Neural cell (in vitro differentiated cells): Measurements from ENCODE around the gene RAPGEF5. TPM values are rescaled to one million over a fixed set of nuclear protein-coding genes. Genes with fewer than 3 reads are reported as not detected.

Experiments
- H2AFZ ChIP-seq: fragments of 200-600, 300-800 bp; sonication (generic), shearing (Covaris generic); 2 replicates; pipeline ENCODE4 v1.6.0; 2014; ENCODE audit warnings: low read depth, mild to moderate bottlenecking, antibody characterized with exemption, low read length, moderate library complexity
- H3F3A ChIP-seq: fragments of 200-600 bp; shearing (Covaris generic); 2 replicates; pipeline ENCODE4 v1.6.1; 2016; ENCODE audit warnings: mild to moderate bottlenecking, moderate library complexity, mixed read lengths, antibody characterized with exemption, low read length; ENCODE audit not compliant: insufficient read depth, poor library complexity, severe bottlenecking
- H3K27ac ChIP-seq: fragments of 200-600, 300-800 bp; sonication (generic), shearing (Covaris generic); 2 replicates; pipeline ENCODE4 v1.5.1; 2014; ENCODE audit warnings: mild to moderate bottlenecking, low read length, moderate library complexity
- H3K27me3 ChIP-seq: fragments of 300-800, 200-600 bp; sonication (generic), shearing (Covaris generic); 2 replicates; pipeline ENCODE4 v1.6.0; 2014; ENCODE audit warnings: mild to moderate bottlenecking, low read depth, low read length, moderate library complexity; ENCODE audit not compliant: insufficient read depth
- H3K36me3 ChIP-seq: fragments of 300-800, 200-600 bp; sonication (generic), shearing (Covaris generic); 2 replicates; pipeline ENCODE4 v1.5.1; 2014; ENCODE audit warnings: mild to moderate bottlenecking, antibody characterized with exemption, low read length, moderate library complexity; ENCODE audit not compliant: insufficient read depth
- H3K4me2 ChIP-seq: fragments of 300-800, 200-600 bp; sonication (generic), shearing (Covaris generic); 2 replicates; pipeline ENCODE4 v1.6.0; 2014; ENCODE audit warnings: mild to moderate bottlenecking, low read length
- H3K4me3 ChIP-seq: fragments of 300-800, 200-600 bp; sonication (generic), shearing (Covaris generic); 2 replicates; pipeline ENCODE4 v1.5.1; 2014; ENCODE audit warnings: mild to moderate bottlenecking, low read length, moderate library complexity
- H3K79me2 ChIP-seq: fragments of 200-600 bp; shearing (Covaris generic); replicated peaks from 2 replicates; pipeline ENCODE4 v1.6.0; 2014; ENCODE audit warnings: mild to moderate bottlenecking, low read length, moderate library complexity; ENCODE audit not compliant: insufficient read depth
- H3K9ac ChIP-seq: fragments of 300-800, 200-600 bp; sonication (generic), shearing (Covaris generic); 2 replicates; pipeline ENCODE4 v1.6.1; 2016; ENCODE audit warnings: mild to moderate bottlenecking, low read length, mixed read lengths
- H3K9me2 ChIP-seq: fragments of 200-600 bp; shearing (Covaris generic); 2 replicates; pipeline ENCODE4 v1.6.1; 2016; ENCODE audit warnings: mild to moderate bottlenecking, low read length, mixed read lengths; ENCODE audit not compliant: insufficient read depth
- H3K9me3 ChIP-seq: fragments of 200-600, 300-800 bp; sonication (generic), shearing (Covaris generic); 2 replicates; pipeline ENCODE4 v1.6.1; 2016; ENCODE audit warnings: mild to moderate bottlenecking, mixed run types, low read length, moderate library complexity, mixed read lengths
- H4K20me1 ChIP-seq: fragments of 200-600 bp; shearing (Covaris generic); 2 replicates; pipeline ENCODE4 v1.6.1; 2016; ENCODE audit warnings: mild to moderate bottlenecking, mixed run types; ENCODE audit not compliant: insufficient read depth
- CTCF ChIP-seq: fragments of 450-650 bp; IDR thresholded peaks from 2 replicates; pipeline ENCODE4 v1.5.1; 2014; ENCODE audit warnings: antibody characterized with exemption, mild to moderate bottlenecking, moderate library complexity; ENCODE audit not compliant: poor library complexity, severe bottlenecking
- EP300 ChIP-seq: fragments of 450-650 bp; conservative IDR thresholded peaks from 2 replicates; pipeline ENCODE4 v1.6.1; 2014; ENCODE audit warnings: antibody characterized with exemption, mild to moderate bottlenecking, moderate library complexity; ENCODE audit not compliant: poor library complexity, severe bottlenecking
- EZH2 ChIP-seq: fragments of 200-600, 300-800 bp; shearing (Covaris generic), sonication (generic); IDR thresholded peaks from 2 replicates; pipeline ENCODE4 v1.6.1; 2014; ENCODE audit warnings: antibody characterized with exemption, low read length, borderline replicate concordance, mild to moderate bottlenecking; ENCODE audit not compliant: insufficient read depth, poor library complexity, severe bottlenecking
- MXI1 ChIP-seq: fragments of 450-650 bp; conservative IDR thresholded peaks from 2 replicates; pipeline ENCODE4 v1.6.1; 2014; ENCODE audit warnings: antibody characterized with exemption, mild to moderate bottlenecking; ENCODE audit not compliant: poor library complexity, severe bottlenecking
- POLR2AphosphoS5 ChIP-seq: IDR thresholded peaks from 2 replicates; pipeline ENCODE4 v1.6.1; 2012
- RAD21 ChIP-seq: fragments of 450-650 bp; conservative IDR thresholded peaks from 2 replicates; pipeline ENCODE4 v1.6.1; 2014; ENCODE audit warnings: antibody characterized with exemption, mild to moderate bottlenecking, moderate library complexity
- TAF1 ChIP-seq: IDR thresholded peaks from 2 replicates; pipeline ENCODE4 v1.6.1; 2012; ENCODE audit warnings: low read depth
- polyA plus RNA-seq: library from polyadenylated mRNA; depleted of rRNA; stranded (reverse); fragments of >200 nt; gene quantifications from 2 replicates; pipeline ENCODE4 v1.2.3, GENCODE V29; 2014
- TF ChIP-seq, protein P1 (sequence below): IDR thresholded peaks from 2 replicates; pipeline ENCODE4 v1.6.1; 2012; ENCODE audit warnings: borderline replicate concordance

RAPGEF5 gene
- polyA plus RNA-seq, 1 donor from 2014 or later = 48.0 TPM

- Histone ChIP-seq H3K9me3 (no peaks in the 10 kb centered on the region), H3F3A (no peaks in the 10 kb centered on the region), H3K9ac (no peak overlapping the region), H3K9me2 (no peaks in the 10 kb centered on the region), H3K79me2 (no peaks in the 10 kb centered on the region), H4K20me1 (no peaks in the 10 kb centered on the region), H3K4me3 (no peak overlapping the region), H3K36me3 (no peaks in the 10 kb centered on the region), H3K27me3 (no peaks in the 10 kb centered on the region), H2AFZ (no peak overlapping the region), H3K27ac (no peak overlapping the region), H3K4me2 (no peak overlapping the region)
- TF ChIP-seq TAF1 (no peak), RAD21 (no peak)
- TF ChIP-seq, protein P1, sequence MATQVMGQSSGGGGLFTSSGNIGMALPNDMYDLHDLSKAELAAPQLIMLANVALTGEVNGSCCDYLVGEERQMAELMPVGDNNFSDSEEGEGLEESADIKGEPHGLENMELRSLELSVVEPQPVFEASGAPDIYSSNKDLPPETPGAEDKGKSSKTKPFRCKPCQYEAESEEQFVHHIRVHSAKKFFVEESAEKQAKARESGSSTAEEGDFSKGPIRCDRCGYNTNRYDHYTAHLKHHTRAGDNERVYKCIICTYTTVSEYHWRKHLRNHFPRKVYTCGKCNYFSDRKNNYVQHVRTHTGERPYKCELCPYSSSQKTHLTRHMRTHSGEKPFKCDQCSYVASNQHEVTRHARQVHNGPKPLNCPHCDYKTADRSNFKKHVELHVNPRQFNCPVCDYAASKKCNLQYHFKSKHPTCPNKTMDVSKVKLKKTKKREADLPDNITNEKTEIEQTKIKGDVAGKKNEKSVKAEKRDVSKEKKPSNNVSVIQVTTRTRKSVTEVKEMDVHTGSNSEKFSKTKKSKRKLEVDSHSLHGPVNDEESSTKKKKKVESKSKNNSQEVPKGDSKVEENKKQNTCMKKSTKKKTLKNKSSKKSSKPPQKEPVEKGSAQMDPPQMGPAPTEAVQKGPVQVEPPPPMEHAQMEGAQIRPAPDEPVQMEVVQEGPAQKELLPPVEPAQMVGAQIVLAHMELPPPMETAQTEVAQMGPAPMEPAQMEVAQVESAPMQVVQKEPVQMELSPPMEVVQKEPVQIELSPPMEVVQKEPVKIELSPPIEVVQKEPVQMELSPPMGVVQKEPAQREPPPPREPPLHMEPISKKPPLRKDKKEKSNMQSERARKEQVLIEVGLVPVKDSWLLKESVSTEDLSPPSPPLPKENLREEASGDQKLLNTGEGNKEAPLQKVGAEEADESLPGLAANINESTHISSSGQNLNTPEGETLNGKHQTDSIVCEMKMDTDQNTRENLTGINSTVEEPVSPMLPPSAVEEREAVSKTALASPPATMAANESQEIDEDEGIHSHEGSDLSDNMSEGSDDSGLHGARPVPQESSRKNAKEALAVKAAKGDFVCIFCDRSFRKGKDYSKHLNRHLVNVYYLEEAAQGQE = no peak
Observed at GRCh38 chr7:22380333-22380732, 23.4 kb upstream of the RAPGEF5 start.

GRCh38 chr7:22378199-22378980, 21.4 kb upstream of the RAPGEF5 start:
- H4K20me1 ChIP-seq = no peaks in the 10 kb centered on the region
- H3K27ac ChIP-seq = no peak overlapping the region
- no peak overlapping the region for H2AFZ ChIP-seq

More at GRCh38 chr7:22378199-22378980, 21.4 kb upstream of the RAPGEF5 start:
- Histone ChIP-seq H3K9me3 (no peaks in the 10 kb centered on the region), H3K79me2 (no peaks in the 10 kb centered on the region), H3K27me3 (no peaks in the 10 kb centered on the region), H3K9me2 (no peaks in the 10 kb centered on the region), H3K4me2 (no peak overlapping the region), H3K36me3 (no peaks in the 10 kb centered on the region), H3F3A (no peaks in the 10 kb centered on the region), H3K4me3 (no peak overlapping the region), H3K9ac (no peak overlapping the region)
- TF ChIP-seq POLR2AphosphoS5 (no peak), RAD21 (no peak), CTCF (no peak), EP300 (no peak), MXI1 (no peak), EZH2 (no peak)
- TF ChIP-seq, protein P1 = no peak
